Stimulated activated CD4-positive, alpha-beta T cell treated with anti-CD3 and anti-CD28 coated beads, TNF-alpha, amount 100 ng/mL, for 48 hours (primary cell): ENCODE results near the gene CTTNBP2NL.
"Not testable (repeated sequence)": the region's sequence is repeated elsewhere in the genome, so short reads cannot be mapped to it uniquely, and the experiment has no call there.

Source experiments
- DNase-seq, 3 donors: peaks; one replicate each; pipeline ENCODE4 v3.0.0-alpha.2; 2020; ENCODE audit warnings: low read depth in 3 of 3

Gene CTTNBP2NL

DNA sequence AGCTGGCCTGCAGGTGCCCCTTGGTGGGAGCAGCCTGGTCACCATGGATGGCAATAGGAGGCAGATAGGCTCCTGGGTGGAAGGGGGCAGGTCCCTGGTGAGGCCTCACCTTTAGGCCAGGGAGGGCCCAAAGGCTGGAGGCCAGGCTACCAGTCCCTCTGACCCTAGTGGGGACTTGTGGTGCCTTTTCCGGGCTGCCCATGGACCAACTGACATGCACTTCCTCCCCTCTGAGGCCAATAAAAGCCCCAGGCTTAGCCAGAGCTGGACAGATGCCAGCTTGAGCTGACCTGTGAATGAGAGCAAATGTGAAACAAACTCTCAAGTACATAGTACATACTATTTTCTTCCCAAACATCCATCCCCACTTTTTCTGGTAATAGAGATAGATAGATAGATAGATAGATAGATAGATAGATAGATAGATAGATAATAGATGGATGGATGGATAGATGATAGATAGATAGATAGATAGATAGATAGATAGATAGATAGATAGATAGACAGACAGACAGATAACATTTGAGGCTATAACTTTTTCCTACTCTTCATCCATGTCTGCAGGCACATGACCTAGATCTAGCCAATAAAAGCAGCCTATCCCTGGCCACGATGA lies 9.2 kb upstream of the CTTNBP2NL start:
- no peak for DNase-seq

DNA sequence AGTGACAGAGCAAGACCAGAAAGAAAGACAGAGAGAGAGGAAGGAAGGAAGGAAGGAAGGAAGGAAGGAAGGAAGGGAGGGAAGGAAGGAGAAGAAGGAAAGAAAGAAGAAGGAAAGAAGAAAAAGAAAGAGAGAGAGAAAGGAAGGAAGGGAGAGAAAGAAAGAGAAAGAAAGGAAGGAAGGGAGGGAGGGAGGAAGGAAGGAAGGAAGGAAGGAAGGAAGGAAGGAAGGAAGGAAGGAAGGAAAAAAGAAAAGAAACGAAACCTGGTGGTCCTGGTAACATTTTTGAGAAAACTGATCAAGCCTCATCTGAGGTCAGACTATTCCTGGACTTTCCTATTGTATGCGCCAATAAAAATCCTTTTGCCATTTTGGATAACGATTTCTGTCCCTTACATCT lies 8.2 kb upstream of the CTTNBP2NL start:
- DNase-seq: no peak

DNA sequence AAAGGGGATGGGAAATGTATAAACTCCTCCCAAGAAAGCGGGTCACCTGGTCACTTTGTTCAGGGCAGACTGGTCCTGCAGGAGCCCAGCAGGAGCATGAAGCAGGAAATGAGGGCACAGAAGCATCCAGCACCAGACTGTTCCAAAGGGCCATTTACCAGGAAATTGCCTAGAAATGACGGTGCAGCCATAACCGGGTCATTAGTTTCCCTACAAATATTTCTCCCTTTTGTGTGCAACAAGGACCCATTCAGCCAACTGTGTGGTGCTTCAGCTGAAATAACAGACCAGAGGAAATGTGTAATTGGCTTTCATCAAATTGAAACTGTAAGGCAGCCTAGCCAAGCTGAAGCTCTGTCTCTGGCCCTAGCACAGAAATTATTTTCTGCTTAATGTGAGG lies 7.6 kb upstream of the CTTNBP2NL start:
- DNase-seq: no peak

DNA sequence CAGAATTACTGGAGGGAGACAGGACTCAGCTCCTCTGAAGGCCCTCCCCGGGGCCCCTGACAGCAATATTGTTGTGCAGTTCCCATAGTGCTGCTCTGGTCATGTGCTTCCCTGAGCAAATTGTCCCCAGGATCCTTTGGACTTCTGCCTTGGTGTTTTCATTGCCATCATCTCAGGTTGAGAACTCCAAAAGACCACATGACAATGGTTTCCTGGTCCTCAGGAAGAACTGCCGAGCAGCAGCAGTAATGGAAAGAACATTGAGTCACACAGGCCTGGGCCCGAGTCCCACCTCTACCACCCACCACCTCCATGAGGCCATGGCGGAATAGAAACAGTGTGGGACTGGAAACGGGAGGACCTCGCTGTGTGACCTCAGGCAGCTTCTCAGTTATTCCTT lies 6.3 kb upstream of the CTTNBP2NL start:
- DNase-seq: no peak

DNA sequence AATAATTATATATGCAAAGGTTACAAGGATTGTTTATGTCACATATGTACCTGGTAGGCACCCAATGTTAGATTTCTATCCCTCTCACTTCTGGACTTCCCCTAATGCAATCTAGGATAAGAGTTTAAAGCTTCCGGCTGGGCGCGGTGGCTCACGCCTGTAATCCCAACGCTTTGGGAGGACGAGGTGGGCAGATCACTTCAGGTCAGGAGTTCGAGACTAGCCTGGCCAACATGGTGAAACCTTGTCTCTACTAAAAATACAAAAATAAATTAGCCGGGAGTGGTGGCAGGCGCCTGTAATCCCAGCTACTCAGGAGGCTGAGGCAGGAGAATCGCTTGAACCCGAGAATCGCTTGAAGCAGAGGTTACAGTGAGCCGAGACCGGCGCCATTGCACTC lies 5.7 kb upstream of the CTTNBP2NL start:
- DNase-seq: not testable (repeated sequence)

DNA sequence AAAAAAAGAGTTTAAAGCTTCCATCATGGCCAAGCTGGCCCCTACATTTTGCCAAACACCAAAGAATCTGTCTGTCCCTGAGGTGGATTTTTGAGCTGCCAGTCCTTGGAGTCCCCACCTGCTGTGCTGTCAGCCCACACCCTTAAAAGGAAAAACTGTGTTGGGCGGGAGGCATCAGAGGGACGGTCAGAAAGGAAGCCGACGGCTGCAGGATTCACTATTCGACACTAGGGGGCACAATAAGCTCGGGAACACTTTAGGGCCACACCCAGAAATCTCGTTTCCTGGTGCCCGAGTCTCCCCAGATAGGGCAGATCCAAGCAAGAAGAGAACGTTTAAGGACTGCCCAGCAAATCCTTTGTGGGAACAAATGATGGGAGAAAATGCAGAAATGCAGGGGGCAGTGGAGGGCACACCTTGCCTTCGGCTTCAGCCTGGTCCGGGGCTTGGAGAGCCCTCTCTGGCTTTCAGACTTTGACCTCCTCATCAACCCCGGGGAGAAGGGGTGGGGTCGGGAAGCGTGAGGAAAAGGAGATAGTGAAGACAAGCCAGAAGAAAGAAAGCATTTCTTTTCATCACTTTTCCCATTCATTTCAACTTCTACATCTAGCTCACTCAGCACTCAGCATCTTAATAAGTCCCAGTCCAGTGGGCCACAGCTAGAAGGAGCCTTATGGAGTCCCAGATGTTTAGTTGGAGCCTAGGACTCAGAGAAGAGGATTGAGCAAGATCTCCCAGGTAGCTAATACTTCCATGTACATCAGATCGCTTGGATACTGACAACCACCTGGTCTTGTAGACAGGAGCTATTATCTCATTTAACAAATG lies 5.0 kb upstream of the CTTNBP2NL start:
- peak; percentile 66 to 70 (median 69) for DNase-seq

DNA sequence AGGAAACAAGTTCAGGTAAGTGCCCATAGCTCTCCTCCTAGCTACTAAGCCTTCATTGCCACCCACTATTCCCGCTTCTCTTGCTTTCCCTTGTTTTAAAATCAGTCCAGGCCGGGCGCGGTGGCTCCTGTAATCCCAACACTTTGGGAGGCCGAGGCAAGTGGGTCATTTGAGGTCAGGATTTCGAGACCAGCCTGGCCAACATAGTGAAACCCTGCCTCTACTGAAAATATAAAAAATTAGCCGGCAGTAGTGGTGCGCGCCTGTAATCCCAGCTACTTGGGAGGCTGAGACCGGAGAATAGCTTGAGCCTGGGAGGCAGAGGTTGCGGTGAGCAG lies 4.4 kb upstream of the CTTNBP2NL start:
- no peak for DNase-seq

DNA sequence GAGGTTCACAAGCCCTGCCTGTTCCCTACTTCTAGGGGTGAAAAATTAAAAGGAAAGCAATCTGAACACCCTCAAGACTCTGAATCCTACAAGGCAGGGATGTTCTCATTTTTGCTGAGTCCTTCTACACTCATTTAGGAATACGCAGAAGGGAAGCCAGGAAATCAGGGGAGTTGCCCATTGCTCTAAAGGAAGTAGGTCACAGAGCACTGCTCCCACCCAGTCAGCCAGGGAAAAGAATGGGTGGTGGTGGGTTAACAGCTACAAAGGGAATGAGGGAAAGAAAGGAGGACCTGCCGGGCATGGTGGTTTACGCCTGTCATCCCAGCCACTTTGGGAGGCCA lies 2.4 kb upstream of the CTTNBP2NL start:
- DNase-seq: no peak

DNA sequence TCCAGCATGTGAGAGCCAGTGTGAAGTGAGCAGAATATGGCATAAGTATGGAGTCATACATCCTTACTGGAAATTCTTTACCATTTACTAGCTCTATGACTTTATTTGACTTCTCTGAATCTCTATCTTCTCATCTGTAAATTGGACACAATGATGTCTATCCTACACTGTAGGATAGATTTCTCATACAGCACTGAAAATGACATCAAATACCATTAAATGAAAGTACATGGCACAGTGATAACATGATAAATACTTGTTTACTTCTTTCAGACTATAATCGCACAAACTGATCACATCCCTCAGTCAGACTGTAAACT lies 1.3 kb upstream of the CTTNBP2NL start:
- DNase-seq: no peak

DNA sequence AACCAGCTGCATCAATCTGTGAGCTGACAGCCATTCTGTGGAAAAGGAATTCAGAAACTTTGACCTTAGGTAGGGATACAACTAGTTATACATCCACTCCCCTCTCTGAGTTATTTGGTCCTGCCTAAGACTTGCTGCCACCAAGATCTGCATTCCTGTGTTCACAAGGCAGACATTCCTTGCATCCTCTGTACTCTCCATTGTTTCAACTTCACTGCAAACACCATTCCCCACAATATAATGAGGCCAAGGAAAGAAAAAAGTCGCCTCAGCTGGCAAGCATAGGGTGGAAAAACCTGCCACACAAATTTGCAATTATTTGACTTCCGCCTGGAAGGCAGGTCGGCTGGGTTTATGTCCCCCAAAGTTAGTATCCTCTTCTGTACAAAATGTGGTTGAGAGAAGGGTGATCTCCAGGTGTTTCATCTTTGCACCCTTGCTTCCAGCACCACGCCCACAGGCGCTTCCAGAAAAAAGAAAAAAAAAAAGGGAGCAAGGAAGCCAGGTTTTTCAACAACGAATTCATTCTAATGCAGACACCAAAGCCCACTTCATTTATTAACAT lies 676 bp upstream of the CTTNBP2NL start:
- DNase-seq: no peak

DNA sequence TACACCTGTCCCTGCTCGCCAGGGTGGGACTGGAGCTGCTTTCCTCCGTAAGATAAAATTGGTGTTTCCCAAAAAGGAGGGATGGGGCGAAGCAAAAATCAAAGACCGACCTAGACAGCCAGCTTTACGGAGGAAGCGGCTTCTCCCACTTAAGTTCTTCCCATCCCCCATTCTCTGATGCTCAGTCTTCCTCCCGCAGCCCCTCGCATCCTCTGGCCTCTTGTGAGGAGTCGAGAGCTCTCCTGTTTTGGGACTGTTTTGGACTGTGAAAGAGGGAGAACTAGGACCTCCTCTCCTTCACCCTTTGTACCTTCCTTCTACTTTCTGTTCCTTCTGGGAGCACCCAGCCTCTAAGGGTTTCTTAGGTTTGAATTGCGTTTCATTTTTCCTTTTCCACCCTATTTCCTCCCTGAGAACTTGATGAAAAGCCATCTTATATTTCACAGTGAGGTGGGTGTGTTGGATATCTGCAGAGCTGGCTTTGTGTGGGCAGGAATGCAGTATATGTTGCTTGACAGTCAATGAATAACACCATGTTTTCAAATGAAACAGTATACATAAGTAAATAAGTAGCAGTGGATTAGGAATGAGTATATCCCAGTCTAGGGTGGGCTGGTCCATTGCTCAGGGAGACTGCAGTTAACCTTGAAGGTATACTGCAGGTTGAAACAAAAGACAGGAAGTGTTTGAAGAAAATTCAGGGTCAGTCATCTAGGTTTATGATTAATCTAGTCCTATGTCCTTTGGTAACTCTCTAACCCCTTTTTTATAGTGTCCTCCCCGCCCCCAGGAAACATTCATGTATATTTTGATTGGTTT lies 848 bp downstream of the CTTNBP2NL start:
- no peak for DNase-seq

DNA sequence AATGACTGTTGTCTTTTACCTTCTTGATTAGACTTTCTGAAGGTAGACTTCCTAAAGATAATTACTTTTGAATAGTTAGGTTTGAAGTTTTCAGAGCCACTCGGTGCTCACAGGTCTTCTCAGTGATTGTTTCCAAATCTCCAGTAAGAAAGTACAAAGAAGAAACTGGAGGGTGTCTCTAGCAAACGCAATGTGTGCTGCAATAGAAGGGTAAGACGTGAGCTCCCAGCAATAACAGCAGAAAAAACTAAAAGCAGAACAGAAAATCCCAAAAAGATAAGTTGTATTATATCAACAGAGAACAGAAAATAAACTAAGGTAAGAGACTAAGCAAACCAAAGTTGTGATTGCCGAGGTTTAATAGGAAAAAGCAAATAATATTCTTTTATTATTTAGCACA lies 1.8 kb downstream of the CTTNBP2NL start:
- DNase-seq: no peak

DNA sequence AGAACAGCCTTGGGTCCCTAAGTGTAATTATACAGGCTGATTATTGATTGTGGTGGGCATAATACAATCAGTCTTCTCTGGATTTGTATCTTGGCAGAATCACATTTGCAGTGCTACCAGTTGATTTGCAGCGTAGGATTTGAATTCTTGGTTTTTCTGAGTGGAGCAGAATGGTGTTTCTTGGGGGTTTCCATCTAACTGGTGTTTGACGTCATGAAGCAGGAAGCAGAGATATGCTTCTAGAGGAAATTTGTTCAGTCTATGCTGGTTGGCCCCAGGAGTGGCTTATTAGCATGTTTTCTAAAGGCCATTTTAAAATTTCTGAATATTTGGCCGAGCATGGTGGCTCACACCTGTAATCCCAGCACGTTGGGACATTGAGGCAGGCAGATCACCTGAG lies 3.4 kb downstream of the CTTNBP2NL start:
- no peak for DNase-seq

DNA sequence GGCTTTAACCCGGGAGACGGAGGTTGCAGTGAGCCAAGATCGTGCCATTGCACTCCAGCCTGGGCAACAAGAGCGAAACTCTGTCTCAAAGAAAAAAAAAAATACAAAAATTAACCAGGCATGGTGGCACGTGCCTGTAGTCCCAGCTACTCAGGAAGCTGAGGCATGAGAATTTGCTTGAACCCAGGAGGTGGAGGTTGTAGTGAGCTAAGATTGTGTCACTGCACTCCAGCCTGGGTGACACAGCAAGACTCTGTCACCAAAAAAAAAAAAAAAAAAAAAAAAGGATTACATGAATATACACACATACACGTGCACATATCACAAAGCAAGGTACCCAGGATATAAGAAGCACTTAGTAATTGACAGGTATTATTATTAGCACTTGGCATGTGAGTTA lies 4.7 kb downstream of the CTTNBP2NL start:
- DNase-seq: not testable (repeated sequence)

DNA sequence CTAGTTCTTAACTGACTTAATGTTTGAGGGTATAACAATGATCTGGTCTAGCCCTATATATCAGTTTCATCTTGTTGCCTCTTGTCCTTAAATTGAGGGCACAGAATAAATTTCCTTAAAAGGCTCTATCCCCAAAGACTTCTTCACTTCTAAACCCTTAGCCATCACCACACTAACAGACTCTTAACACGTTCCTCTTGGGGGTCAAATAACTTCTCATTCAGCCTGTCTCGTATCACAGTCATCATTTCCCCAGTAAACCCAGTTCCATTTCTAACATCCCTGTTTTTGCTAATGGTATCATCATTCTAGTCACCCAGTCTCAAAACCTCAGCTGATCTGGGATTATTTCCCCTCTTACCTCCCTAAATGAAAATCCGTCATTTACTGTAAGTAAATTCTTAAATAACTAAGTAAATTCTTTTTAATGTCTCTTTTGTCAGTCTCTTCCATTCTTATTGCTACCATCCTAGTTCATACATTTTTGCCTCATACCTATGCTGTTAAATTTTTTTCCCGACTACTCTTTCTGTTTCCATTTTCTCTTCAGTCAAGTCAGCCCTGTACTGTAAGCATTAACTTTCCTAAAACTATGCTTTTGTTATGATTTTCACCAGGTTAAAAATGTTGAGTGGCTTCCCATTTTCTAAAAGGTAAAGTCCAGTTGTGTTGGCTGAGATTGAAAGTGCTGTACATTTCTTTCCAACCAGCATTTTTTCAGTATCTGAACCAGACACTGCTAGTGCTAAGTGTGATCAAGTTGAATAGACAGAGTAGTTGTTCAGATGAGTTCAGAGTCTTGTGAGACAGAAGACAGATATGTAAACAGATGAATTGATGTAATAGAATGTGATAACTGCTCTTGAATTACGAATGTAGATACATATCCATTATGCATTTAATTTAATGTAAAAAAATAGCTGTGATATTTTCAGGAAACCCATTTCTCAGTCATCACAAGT lies 6.9 kb downstream of the CTTNBP2NL start:
- DNase-seq: no peak

DNA sequence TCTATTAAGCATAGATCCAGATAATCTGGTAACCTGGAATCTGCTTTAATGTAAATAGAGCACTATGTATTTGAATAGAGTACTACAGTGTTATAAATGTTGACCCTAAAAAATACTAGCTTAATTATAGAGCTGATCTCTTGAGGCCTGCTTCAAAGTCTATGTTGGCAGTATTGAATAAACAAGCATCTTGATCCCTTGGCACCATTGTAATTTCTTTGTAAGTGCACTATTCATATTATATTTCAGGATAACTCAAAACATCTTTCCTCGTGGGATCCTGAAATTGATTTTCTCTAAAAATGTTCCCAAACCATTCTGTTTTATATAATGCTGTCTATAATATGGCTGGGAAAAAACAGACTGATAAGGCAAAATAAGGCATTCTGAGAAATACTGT lies 10.8 kb downstream of the CTTNBP2NL start:
- no peak for DNase-seq

DNA sequence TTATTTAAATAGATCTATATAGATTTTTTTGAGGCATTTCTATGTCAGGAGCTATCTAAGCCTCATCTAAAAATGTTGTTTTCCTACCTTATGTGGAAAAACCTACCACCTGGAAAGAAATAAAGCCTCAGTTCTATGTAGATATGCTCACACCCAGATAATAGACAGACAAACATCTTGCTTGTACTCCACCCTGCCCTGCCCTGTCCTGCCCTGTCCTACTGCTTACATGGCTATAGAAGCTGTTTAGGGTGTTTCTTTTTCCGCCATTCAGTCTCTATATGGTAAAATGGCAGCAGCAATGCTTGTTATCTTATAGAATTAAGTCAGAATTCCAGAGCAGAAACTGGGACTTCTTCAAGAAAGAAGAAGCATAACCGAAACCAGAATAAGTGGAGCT lies 13.4 kb downstream of the CTTNBP2NL start:
- DNase-seq: no peak

DNA sequence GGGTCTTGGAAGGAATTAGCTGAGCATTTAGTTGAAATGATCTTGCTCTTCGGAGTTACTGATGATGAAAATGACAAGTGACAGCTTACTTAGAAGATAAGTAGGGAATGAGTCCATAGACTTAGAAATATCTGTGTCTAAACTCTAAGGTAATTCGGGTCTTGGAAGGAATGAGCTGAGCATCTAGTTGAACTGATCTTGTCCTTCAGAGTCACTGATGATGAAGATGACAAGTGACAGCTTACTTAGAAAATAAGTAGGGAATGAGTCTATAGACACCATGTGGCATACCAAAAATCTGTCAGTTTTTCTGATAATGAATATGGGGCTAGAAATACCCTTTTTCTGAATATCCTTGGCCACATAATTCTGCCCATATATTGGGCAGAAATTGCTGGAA lies 14.7 kb downstream of the CTTNBP2NL start:
- DNase-seq: no peak

DNA sequence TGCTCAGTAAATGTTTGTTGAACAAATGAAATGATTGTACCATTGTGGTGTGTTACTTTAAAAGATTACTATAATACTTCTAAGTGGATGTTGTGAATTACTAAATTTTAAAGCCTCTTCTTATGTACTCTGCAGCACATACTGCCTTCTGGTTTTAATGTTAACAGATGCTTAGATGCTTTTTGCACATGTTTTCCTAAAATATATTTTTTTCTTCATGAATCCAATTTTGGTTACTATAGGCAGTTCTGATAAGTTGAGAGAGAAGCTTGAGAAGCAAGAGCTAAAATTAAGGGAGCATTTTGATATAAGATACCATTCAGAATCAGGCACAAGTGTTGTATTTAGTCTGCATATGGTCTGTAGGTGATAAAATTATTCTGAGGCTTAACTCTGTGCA lies 21.3 kb downstream of the CTTNBP2NL start:
- DNase-seq: no peak

DNA sequence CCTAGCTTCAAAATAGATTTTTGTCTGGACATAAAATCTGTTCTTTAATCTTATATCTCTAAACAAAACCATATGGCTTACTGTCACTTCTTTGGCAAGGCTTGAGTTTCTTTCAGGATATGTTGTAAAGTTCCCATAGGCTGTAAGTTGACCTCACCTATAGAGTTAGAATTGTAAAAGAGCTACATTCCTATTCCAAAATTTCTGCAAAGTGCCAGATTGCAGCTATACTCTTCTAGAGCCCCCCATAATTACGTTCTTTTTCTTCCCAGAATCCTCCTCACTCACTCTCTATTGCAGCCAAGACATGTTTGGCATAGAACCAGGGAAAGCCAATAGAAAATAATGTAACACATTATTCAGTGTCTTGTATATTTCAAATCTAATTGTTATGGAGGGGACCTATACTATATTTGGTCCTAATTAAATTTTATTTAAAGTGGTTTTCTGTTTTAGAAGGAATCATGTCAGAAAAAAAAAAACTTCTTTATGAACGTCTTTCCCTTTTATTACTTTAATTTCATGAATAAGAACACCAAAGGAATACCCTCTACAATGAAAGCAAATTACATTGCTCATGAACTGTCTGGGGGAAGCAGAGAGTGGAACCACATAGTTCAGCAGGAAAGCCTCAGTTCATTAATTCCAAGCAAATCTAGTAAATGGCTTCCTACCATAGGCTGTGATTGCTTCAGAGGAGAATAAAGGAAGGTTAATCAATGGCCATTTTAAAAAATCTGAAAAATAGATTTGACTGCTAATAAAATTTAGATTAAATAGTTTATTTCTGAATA lies 22.3 kb downstream of the CTTNBP2NL start:
- DNase-seq: no peak

DNA sequence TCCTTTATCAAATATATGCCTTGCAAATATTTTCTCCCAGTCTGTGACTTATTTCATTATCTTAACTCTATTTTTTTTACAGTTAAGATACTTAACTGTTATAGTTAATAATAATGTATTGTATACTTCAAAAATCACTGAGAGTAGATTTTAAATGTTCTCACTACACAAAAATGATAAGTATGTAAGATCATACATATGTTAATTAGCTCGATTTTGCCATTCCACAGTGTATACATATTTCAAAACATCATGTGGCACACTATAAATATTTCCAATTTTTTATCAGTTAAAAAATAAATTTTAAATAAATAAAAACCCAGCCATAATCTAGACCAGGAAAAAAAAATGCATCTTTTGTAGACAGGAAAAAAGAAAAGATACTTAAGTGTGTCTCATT lies 27.2 kb downstream of the CTTNBP2NL start:
- no peak for DNase-seq
